GM19239 (cell line): ENCODE measurements around the gene TTLL1.
"Not testable (repeated sequence)": the region's sequence is repeated elsewhere in the genome, so short reads cannot be mapped to it uniquely, and the experiment has no call there.

Source experiments
- DNase-seq: peaks from one replicate; pipeline ENCODE4 v3.0.0; 2011; ENCODE audit warnings: low spot score; ENCODE audit not compliant: insufficient read length
- FAIRE-seq: peaks from 2 replicates; lab custom pipeline; 2011; peaks lifted over from hg19 to GRCh38; lab: Jason Lieb, UNC

TTLL1 gene

GRCh38 chr22:43110927-43111623 is 21.9 kb upstream of the TTLL1 start:
- DNase-seq (no peak), FAIRE-seq (no peak)

GRCh38 chr22:43110444-43110926 is 21.3 kb upstream of the TTLL1 start, which contains the start of gene BIK:
BIK (plus strand) TSS chr22:43110750; CDS start chr22:43124023, 13,273 bp downstream.
- DNase-seq (no peak), FAIRE-seq (peak; percentile 93)

DNA sequence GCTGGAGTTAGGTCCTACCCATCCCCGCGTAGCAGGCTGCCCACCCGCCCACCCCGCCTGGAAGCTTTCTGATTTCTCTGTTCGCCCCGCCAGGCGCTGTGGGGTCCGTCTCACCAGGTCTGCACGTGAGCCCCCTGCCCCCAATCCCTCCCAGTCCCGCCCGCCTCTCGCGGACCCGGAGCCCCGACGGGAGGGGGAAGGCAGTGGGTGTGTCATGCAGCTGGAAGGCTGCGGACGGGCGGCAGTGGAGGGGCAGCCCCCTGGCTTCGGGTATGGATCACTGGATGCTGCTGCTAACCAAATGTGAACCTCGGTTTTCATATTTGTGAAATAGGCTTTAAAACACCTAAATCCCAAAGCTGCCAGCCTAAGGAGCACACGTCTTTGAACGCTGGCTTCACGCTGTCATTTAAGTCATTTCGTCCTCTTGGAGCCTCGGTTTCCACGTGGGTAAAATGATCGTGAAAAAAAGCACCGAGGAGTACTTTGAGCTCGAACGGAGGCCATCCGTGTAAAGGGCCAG is 20.8 kb upstream of the TTLL1 start:
- FAIRE-seq (no peak), DNase-seq (no peak)

DNA sequence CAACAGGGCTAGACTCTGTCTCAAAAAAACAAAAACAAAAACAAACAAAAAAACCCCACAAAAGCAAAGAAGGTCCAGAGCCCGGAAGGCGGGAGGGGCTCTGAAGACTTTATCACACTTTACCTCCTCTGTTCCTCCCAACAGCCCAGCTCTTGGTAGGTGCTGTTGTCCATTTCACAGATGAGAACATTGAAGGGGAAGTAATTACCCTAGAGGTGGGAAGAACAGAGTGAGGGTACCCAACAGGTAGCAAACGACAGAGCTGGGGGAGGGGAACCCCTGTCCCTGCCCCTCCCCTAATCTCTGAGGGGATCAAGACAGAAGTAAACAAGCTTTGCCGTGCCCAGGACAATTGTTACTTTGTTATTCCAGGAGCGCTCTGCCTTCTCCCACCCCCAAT is 20.3 kb upstream of the TTLL1 start:
- DNase-seq (no peak), FAIRE-seq (no peak)

- no peak for FAIRE-seq
- no peak for DNase-seq
These were observed 17.1 kb upstream of the TTLL1 start for GRCh38 chr22:43106302-43106701.

DNA sequence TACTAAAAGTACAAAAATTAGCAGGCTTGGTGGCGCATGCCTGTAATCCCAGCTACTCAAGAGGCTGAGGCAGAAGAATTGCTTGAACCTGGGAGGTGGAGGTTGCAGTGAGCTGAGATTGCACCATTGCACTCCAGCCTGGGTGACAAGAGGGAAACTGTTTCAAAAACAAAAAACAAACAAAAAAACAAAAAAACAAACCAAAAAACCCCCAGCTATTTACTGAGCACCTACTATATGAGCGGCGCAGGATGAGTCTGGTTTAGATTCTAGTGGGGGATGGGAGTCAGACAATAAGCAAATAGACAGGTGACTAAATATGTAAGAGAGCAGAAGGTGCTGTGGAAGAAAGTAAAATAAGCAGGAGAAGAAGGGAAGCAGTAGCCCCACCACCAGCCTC is 15.8 kb upstream of the TTLL1 start:
- FAIRE-seq, DNase-seq: not testable (repeated sequence)

GRCh38 chr22:43104056-43104625 is 14.9 kb upstream of the TTLL1 start:
- FAIRE-seq, result peak; percentile 48
- not testable (repeated sequence) for DNase-seq

GRCh38 chr22:43101306-43101705 is 12.1 kb upstream of the TTLL1 start:
- DNase-seq (no peak), FAIRE-seq (no peak)

DNA sequence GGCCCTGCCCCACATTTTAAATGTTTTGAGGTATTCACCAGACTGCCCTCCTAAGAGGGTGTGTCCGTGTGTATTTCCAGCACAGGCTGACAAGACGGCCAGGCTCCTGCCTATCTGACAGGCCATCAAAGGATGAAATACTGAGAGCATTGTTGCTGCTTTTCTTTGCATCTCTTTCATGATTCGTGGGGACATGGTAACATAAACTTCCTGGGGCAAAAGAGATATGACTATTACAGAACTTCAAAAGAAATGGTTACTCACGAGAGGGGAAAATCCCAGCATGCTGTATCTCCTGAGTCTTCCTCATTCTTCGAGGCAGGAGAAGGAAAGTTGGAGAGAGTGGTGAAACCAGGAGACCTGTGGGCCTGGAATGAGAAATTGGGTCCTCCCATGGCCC is 11.0 kb upstream of the TTLL1 start:
- FAIRE-seq (no peak), DNase-seq (no peak)

GRCh38 chr22:43099095-43099494 is 9.9 kb upstream of the TTLL1 start:
- FAIRE-seq, result no peak
- no peak for DNase-seq

DNA sequence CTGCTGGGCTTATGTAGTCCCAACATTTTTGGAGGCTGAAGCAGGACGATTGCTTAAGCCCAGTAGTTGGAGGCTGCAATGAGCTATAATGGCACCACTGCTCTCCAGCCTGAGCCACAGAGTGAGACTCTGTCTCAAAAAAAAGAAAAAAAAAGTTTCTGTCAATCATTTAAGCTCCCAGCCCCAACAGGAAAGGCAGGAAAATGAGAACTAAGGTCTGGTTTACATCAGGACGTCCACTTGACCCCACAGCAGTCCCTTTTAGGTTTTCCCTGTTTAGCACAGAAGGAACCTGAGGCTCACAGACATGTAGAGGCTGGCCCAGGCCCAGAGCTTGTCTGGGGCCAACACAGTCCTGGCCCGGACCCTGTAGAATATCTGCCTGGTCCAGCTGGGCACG is 9.2 kb upstream of the TTLL1 start:
- no peak for FAIRE-seq

DNA sequence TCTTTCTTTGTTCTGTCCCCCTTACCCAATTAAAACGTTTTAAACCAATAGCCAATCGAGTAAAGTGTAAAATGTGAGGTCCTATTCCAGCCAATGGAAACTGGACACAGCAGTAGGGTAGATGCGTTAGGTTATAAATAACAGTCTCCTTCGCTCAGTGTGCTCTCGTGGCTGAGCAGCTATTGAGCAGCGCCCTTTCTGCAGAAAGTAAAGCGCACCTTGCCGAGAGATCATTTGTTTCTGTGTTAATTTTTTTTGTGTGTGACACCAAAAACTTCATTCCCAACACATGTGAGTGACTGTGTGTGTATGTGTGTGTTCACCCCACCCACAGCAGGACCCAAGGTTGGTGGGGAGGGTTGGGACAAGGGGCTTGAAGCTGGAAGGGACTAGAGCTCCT is 7.2 kb upstream of the TTLL1 start:
- no peak for FAIRE-seq
- DNase-seq, result no peak

More for the DNA sequence above, 9.2 kb upstream of the TTLL1 start:
- DNase-seq, result no peak

GRCh38 chr22:43094551-43094950 is 5.4 kb upstream of the TTLL1 start:
- no peak for DNase-seq
- no peak for FAIRE-seq

- FAIRE-seq, result no peak
- DNase-seq, result no peak
These were observed 4.9 kb upstream of the TTLL1 start for GRCh38 chr22:43094085-43094484.

DNA sequence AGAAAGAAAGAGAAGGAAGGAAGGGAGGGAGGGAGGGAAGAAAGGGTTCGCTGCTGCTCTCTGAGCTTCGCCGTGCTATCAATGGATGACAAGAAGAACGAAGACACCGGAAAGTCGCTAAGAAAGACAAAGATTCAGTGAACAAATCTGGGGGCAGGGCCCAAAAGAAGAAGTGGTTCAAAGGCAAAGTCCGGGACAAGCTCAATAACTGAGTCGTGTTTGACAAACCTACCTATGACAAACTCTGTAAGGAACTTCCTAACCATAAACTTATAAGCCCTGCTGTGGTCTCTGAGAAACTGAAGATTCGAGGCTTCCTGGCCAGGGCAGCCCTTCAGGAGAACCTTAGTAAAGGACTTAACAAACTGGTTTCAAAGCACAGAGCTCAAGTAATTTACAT is 2.9 kb upstream of the TTLL1 start:
- FAIRE-seq (no peak), DNase-seq (no peak)

DNA sequence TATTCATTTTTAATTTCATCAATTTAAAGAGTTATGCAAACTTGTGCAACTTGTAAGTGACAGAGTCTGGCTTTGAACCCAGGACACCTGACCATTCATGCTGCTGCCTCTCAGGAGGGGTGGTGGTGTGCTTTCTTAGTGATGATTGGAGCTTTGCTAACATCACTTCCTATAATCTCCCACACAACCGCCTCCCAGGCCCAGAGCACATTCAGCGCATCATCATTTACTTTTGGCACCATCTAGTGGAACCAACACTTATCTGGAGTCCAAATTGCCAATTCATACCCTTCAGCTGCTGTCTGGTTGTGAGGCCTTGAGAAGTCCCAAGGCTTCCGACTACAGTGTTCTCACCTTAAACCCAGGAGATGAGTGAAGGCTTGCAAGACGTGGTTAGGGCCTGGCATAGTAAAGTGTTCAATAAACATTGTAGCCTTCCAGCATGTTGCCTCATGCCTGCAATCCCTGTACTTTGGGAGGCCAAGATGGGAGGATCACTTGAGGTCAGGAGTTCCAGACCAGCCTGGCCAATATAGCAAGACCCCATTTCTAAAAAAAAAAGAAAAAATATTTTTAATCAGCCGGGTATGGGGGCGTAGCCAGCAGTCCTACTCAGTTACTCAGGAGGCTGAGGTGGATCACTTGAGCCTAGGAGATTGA is 1.1 kb upstream of the TTLL1 start:
- DNase-seq (peak; percentile 53), FAIRE-seq (peak; percentile 92)

DNA sequence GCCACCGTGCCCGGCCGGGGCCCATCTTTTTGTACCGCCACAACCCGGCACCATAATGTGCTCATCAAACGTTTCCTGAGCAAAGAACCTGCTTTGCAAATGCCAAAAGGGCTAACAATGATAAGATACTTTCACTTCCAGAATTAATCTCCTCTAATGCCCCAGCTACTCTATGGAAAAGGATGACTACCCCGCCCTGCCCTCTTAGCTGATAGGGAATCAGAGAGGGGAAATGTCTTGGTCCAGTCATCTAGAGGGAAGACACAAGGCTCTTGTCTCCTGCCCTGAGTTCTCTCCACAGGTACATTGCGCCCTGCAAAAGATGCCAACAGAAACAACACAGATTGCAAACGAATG is 586 bp downstream of the TTLL1 start:
- DNase-seq, result no peak
- no peak for FAIRE-seq

- DNase-seq (peak; percentile 56), FAIRE-seq (peak; percentile 87)
These were observed 3.3 kb downstream of the TTLL1 start for GRCh38 chr22:43085658-43086606.

GRCh38 chr22:43081968-43082367 is 7.2 kb downstream of the TTLL1 start:
- FAIRE-seq (no peak), DNase-seq (no peak)

GRCh38 chr22:43080616-43081015 is 8.6 kb downstream of the TTLL1 start:
- DNase-seq (no peak), FAIRE-seq (no peak)
